Lower leg skin (tissue), 3 donors: ENCODE results near the gene MYCN.

Source experiments
- CTCF ChIP-seq, 3 donors: fragments of 450-650 bp; IDR thresholded peaks; one replicate each; pipeline ENCODE4 v1.5.1; 2016; ENCODE audit warnings: antibody characterized with exemption in 3 of 3, mild to moderate bottlenecking in 3 of 3, moderate library complexity in 2 of 3
- POLR2A ChIP-seq, 2 donors: fragments of 450-650 bp; IDR thresholded peaks; one replicate each; pipeline ENCODE4 v1.6.1; 2016 to 2017; ENCODE audit warnings: antibody characterized with exemption in 2 of 2, mild to moderate bottlenecking in 1 of 2, moderate library complexity in 1 of 2

- TF ChIP-seq CTCF (IDR thresholded peaks at IDR 0.05) (no peak), POLR2A (IDR thresholded peaks at IDR 0.05) (no peak)
These were observed 31.0 kb downstream of the MYCN start for GRCh38 chr2:15971351-15971750.
